HG02798 (cell line): ENCODE measurements around the gene STAT4.

Experiments used
- ATAC-seq: cut with Tn5 transposase; IDR thresholded peaks from one replicate; pipeline ENCODE4 v1.9.1; 2021; ENCODE audit warnings: mild to moderate bottlenecking; ENCODE audit not compliant: unreplicated experiment, poor library complexity

Gene STAT4

DNA sequence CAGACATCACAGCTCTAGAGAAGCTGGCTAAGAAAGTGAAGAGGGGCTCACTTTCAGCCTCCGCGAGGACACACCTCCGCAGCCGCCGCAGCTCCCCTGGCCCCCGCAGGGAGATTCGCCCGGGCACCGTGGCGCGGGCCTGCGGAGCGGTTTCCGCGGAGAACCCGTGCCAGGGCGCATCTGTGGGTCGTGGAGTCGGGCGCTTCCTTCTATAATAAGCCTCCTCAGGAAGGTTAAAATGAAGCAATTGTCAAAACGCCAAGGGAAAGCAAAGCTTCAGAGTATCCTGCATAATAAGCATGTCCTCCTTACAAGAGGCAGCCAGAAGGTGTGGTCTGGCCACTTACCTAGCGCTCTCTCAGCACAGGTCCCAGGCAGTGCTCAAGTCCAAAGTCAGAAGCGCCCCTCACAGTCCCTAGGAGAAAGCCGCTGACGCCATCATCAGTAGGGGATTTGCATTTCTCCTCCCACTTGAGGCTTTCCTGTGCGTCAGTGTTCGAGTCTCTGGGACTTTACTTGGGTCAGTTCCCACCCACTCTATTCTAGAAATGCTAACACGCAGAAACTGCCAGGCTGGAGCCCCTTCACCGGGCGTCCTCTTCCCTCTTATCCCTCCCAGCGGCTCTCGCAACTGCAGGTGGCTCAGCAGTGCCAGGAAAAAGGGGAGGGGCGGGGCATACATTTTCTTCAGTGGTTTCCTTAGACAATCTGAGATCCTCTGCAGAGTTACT, at the start of gene STAT4:
TSS of gene STAT4 (minus strand) at position 395 of the 731 bp plus-strand sequence. CDS start 2,791 bp downstream, outside the sequence.
- ATAC-seq: peak; percentile 87

DNA sequence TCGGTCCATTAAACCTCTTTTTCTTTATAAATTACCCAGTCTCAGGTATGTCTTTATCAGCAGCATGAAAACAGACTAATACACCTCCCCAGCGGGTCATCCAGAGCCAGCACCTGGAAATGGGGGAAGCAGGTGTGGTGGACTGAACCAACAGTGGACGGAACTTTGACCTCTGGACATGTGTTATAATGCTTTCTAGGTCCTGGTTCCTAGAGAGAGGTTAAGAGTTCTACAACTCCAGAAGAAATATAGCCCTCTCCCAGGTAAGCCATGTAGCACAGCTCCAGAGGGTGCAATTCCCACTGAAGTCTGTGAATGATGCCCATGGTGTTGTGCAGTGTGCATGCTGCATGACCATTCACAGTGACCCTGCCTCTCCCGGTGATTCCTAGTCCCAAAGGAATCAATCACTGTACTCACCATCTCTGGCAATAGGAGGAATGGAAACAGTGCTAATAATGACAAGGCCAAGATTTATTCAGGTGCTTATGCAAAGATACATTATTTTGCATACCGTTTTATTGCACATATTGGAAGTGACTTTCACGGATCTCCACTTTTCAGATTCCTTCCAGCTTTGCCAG, 49.2 kb upstream of the STAT4 start:
- no peak for ATAC-seq

- no peak for ATAC-seq
Observed at GRCh38 chr2:191198271-191198670, 47.5 kb upstream of the STAT4 start.

DNA sequence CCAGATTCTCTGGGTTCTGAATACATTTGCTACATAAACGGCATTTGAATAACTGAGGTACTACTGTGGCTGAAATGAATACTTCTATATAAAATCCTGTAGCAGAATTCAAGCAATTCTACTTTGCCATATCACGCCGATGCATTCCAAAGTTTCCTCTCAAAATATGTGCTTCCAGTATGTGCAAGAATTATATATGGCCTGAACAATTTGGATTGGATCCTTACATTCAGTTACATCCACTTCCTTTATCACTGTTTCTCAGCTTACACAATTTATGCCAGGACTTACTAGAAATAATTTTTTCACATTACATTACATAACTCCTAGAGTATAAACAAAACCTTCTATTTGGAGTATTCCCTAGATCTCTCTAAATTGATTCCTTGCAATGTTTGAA, 46.3 kb upstream of the STAT4 start:
- no peak for ATAC-seq

GRCh38 chr2:191195021-191195420, 44.2 kb upstream of the STAT4 start:
- no peak for ATAC-seq

- no peak for ATAC-seq
Observed at GRCh38 chr2:191190861-191191552, 40.2 kb upstream of the STAT4 start.

DNA sequence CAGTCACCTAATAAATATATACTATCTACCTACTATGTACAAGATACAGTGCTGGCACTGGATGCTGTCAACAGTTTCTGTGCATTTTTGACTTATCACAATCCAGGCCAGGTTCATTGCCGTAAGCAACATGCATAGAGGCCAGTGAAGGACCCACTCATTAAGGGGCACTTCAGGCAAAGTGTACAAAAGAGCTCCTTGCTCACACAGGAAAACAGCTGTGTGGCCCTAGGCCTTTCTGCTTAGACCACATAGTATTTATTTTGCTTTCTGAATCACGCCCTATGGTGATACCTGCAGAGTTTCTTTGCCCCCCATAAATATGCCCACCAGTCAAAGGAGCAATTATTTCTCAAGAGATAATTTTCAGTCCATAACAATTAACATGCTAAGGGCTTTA, 39.6 kb upstream of the STAT4 start:
- ATAC-seq: no peak

GRCh38 chr2:191189112-191189635, 38.4 kb upstream of the STAT4 start:
- ATAC-seq: no peak

- no peak for ATAC-seq
Observed at GRCh38 chr2:191188550-191189093, 37.8 kb upstream of the STAT4 start.

- ATAC-seq: no peak
Observed at GRCh38 chr2:191187105-191187829, 36.5 kb upstream of the STAT4 start.

DNA sequence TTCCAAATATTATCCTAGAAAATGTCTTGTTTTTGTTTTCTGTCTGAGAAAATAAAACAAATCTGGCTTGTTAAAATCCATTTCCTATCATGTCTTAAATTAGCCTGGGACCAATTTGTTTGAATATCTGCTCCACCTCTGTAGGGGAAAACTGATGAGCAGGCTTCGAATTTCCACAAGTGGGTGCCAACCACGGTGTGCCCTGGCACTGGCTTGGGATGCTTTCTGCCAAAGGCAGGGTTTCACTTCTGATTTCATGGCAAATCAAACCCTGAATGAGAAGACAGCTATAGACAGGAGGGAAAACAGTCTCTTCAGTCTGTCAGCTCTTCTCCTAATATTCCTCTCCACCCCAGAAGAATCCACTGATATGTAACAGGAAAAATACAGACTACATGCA, 33.7 kb upstream of the STAT4 start:
- no peak for ATAC-seq

DNA sequence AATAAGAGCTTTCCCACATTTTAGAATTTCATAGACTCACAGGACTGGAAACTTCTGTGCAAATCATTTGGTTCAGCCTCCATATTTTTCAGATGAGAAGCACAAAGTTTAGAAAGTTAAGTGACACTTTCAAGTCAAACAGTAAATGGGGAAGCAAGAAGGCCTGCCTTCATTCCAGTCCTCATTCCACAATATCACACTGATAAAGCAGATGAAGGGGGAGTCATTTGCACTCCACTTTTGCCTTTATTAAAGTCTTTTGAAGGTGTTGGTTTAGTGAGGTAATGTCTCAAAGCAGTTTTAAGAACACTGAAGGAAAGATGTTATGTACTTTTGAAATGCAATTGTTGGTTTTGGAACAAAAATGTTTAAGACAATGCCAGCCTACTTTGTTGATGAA, 32.7 kb upstream of the STAT4 start:
- ATAC-seq: no peak

DNA sequence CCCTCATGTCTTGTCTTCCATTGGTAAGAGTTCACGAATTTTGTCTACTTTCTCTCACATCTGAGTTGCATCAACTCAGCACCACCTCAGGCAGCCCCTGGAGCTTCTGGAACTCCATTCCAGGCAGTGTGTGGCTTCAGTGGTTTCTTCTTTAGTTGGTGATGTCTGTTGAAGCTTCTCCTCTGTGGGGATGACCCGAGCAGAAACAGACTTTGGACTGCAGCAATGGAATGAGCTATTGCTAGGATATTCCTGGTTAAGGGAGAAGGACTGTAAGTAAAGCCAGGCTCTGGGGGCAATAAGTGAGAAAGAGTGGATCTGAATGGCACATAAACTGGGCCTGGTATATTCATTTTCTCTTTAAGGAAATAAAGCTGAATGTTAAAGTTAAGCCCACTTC, 32.3 kb upstream of the STAT4 start:
- ATAC-seq: no peak

- ATAC-seq: no peak
Observed at GRCh38 chr2:191180713-191181112, 29.9 kb upstream of the STAT4 start.

- ATAC-seq: no peak
Observed at GRCh38 chr2:191180276-191180675, 29.5 kb upstream of the STAT4 start.

- ATAC-seq: no peak
Observed at GRCh38 chr2:191178806-191179514, 28.2 kb upstream of the STAT4 start.

- no peak for ATAC-seq
Observed at GRCh38 chr2:191177751-191178736, 27.2 kb upstream of the STAT4 start.

DNA sequence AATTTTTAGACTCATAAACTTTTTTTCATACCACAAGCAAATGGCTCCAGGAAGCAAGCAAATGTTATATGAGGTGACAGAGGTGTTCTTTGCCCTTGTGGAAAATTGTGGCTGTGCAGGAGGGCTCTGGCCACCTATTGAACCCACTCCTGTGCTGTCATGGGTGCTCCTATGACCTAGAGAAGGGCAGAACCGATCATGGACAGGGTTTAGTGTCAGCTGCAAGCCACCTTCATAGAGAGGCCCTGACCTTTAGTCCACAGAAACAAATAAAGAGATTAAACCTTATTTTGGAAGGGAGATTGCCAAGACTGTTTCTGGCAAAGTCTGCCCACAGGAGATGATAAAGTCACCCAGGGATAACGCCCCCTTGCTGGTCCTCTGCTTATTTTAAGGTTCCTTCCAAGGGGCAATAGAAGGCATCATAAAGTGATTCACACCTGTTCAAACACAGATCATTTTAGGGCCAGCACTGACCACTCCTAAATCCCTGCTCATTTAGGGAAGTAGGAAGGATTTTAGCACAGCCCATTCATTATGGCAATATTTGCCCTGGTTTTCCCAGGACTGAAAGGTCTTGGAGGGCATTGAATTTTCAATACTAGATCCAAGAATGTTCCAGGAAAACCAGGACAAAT, 26.1 kb upstream of the STAT4 start:
- peak; percentile 18 for ATAC-seq
